Measurements from ENCODE around the gene KCTD5.
A peak's percentile ranks its signal among the peaks of the same experiment; 100 is the strongest.

The KCTD5 gene

DNA sequence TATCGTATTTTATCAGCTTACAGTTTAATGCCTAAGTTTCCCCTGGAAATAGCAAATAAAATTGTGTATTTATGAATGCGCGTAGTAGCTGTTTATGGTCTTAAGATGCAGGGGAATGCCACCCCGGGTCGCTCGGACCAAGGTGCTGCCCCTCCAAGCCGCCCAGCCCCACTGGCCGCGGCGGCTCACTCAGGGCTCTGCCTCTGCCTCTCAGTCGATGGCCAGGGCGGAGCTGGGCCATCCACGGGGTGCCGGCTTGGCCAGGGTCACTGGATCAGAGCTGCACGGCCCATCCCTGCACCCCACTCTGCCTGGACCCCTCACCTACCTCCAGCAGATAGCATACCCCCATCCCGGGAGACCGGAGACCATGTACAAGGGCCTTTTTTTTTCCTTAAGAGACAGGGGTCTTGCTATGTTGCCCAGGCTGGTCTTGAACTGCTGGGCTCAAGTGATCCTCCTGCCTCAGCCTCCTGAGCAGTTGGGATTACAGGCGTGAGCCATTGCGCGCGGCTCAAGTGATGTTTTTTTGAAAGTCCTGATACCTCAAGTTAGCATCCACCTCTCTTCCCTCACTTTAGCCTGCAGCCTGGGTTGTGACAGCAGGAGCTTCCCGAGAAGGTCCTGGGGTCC, 26.7 kb downstream of the KCTD5 start:
- no peak for DNase-seq

DNA sequence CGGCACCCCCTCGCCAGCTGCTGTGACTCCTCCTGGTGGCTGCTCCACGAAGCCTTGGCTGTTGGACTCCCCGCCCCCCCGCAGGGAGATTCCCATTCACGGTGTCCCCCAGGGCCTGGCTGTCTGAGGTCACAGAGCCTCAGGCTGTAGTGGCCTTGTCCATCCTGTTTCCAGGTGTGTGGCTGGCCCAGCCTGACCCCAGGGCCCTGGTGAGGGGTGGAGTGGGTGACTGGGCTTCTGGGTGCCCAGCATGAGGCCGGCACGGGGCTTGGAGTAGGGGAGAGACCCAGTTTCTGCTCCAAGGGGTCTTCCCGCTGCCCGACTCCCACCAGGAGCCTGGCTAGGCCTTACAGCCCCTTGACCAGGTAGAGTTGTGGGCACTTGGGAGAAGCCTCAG, 27.3 kb downstream of the KCTD5 start:
- no peak for DNase-seq

DNA sequence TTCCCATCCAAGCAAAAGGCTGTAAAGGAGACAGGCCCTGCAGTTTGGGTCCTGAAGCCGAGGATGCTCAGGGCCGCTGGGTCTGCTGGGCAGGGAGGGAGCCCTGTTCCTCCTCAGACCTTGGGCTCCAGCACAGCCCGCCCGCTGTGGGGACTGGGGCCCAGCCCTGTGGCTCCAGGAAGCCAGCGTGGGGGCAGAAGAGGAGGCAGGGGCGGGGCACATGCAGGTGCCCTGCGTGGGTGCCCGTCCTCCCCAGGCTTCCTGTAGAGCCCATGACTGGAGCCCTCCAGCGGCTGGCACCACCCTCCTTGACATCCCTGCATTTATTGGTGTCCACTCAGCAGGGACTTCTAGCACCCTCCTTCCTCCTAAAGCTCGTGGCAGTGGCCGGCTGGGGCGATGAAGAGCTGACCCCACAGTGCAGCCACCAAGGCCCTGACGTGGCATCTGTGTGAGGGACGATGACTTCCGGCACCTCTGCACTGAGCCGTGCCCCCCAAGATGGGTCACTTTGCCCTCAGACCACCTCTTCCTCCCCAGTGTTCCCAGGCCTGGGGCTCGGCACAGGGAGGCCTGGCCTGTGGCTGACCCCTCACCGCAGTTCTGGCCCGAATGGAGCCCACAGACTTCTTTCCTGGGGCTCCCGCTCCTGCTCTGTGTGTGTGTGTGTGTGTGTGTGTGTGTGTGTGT, 27.8 kb downstream of the KCTD5 start:
- DNase-seq = no peak

DNA sequence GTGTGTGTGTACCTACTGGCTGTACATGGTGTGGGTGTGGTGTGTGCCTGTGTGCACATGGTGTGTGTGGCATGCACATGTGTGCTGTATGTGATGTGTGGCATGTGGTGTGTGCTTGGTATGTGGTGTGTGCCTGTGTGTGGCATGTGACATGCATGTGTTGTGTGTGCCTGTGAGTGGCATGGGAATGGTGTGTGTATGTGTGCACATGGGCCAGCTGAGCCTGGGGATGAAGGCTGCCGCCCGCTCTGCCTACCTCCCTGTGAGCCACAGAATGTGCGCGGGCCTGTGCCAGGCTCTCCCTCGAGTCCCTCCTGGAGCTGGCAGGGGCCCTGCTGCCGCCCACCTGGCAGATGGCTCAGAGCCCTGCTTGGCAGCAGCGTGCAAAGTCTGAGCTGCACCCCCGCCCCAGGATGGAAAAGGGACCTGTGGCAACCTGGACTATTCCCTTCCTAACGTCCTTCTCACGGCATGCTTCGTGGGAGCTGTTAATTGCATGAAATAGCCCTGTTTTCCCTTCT, 28.4 kb downstream of the KCTD5 start:
- DNase-seq = no peak

DNA sequence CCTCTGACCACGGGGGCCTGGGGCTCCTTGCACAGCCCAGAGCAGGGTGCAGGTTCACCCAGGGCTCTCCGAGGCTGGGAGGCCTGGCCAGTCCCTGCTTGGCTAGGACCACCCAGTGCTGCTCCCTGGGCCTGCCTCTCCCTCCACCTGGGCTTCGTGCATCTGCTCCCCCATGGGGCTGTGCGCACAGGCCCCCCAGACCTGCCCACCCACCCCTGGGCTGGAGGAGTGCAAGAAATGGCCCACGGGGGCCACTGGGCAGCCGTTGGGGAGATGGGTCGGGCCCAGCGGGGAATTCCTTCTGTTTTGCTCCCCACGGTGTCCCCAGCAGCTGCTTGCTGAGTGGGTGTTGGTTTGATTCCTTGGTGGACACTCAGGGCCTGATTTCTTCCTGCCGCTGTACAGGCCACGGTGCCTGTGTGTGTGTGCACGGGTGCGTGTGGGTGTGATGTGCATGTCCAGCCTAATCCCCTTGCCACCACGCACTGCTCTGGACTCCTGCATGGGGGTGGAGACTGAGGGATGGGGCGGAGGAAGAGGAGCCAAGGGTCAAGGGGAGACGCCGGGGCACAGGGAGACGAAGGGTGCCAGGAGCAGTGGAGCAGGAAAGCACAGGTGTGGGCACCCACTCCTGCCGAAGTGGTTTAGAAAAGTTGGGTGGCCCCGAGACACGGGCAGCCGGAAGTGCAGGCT, 29.2 kb downstream of the KCTD5 start:
- DNase-seq = no peak

DNA sequence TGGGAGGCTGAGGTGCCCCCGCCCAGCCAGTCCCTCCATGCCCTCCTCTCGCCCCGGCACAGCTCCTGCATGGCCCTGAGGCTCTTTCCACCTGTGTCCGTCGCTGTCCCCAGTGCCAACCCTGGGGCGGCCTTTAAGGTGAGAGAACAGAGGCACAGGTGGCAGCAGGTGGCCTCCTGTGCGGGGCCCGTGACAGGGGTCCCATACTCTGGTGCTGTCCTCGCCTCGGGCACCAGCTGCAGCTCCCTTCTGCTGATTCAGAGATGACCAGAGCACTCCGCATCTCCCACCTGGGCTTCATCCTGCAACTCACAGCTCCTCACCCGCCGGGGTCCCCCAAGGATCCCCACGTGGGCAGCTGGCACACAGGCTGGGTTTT, 29.7 kb downstream of the KCTD5 start:
- no peak for DNase-seq

DNA sequence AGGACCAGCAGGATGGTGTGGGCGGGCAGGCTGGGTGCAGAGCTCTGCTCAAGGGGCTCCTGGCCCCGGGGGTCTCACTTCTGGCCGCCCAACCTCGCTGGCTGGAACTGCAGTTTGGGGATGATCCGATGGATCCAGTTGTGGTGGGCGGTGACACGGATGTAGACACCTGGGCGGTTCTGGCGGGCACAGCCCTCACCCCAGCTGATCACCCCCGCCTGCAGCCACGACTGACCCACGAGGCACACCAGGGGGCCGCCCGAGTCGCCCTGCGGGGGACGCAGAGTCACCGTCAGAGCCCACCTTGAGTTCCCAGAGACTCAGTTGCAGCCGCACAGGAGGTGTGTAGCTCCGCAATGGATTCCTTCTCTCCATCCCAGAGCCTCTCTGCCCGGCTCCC, 30.2 kb downstream of the KCTD5 start:
- DNase-seq = no peak

DNA sequence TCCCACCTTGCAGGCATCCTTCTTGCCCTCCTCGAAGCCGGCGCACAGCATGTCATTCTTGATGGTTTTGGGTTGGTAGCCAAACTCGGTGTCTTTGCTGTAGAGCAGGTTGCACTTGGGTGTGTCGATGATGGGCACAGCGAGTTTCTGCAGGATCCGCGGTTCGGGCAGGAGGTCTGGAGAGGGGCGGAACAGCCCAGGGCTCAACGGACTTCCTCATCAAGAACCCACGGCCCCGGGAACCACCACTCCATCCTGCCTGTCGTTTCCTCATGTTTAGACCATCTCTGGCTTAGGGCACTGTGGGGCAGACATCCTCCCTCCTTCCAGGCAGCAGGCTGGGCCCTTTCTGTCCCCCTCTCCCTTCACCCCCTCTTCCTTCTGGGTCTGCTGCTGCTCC, 31.2 kb downstream of the KCTD5 start:
- no peak for DNase-seq

DNA sequence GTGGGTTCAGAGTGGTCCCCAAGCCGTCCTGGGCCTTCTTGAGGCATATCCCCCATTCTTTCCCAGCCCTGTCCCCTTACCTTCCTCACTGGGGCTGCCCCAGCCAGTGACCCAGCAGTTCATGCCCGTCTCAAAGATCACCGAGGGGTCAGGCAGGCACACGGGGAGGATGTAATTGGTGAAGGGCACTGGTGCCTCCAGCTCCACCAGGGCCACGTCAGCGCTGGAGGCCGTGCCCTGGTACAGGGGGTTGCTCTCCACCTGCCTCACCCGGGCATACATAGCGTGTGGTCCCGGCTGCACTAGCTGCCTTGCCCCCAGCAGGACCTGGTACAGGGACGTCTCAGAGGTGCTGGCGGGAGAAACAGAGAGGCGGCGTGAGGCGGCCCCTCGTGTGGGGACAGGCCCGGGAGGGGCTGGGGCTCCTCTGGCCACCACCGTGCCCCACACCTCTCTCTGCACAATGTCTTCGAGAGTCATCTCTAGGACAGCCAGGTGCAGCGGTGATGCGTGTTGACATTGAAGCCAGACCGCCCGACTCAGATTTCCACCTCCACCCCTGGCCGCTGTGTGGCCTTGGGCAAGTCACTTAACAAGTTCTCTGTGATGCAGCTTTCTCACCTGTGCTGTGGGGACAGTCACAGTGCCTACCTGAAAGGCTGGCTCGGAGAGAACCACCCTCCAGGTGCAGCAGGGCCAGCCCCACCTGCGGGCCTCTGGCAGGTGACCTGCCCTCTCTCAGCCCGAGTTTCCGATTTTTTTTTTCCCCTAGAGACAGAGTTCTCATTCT, 31.9 kb downstream of the KCTD5 start:
- DNase-seq = no peak

DNA sequence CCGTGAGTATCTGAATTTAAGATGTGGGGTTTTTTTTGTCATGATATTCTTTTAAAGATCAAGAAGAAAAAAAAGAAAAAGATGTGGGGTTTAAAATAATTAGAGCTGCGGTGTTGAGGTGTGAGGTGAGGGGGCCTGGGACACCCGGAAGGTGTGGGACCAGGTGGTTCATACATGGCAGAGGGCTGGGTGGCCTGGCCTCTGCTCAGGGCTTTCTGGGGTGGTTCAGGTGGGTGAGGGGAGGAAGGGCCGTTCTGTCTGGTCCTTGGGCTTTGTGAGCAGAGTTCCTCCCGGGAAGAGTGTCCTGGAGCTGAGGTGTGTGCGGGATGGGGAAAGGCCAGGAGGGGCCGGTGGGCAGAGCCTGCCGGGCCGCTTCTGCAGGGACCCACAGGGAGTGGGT, 32.7 kb downstream of the KCTD5 start:
- DNase-seq = no peak

DNA sequence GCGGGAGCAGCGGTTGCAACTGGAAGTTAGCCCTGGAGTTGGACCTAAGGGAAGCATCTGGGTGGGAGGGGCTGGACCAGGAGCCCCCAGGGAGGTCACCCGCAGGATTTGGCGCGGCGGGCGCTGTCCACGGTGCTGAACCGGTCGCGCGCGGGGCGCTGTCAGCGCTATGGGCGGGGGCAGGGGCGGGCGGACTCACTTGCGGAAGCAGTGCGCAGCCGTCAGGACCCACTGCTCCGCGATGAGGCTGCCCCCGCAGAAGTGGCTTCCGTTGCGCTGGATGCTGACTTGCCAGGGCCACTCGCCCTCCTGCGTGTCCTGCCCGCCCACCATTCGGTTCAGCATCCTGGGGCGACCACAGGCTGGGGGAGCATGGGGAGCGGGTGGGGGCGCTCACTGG, 33.2 kb downstream of the KCTD5 start:
- peak; percentile 28 for DNase-seq

DNA sequence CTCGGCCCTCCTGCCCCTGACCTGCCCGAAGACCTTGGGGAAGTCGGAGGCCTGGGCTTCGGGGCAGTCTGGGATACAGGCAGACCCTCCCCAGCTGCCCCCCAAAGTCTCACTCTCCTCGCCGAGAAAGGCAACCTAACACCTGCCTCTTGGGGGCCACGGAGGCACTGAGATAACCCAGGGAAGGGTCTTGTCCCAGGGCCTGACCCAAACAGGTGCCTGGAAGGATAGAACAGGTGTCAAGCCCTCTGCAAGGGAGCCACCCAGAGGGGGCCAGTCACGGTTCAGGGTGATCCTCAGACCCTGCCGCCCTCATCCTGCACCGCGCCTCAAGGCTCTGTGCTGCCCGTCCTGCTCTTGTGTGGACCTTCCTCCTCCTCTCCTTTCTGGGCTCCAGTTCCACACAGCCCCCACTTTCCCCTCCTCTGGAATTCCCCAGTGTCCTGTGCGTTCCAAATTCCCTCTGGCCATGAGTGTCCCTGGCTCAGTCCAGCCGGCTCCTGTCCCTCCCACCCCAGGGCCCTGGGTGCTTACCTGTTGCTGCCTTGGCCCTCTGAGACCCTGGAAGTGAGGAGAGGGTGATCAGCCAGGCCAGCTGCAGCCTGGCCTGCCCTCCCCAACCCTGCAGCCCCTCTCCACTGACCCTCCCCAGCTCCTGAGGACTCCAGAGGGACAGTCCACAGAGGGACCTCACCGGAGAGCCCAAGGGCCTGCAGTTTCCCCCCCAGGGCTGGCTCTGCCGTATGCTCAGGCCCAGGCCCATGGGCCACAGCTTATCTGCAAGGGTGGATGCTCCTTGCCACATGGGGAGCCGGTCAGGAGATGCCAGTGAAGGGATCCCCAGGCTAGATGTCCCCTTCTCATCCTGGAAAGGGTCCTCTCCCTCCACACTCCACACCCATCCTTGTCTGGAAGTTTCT, 33.9 kb downstream of the KCTD5 start:
- DNase-seq = no peak

DNA sequence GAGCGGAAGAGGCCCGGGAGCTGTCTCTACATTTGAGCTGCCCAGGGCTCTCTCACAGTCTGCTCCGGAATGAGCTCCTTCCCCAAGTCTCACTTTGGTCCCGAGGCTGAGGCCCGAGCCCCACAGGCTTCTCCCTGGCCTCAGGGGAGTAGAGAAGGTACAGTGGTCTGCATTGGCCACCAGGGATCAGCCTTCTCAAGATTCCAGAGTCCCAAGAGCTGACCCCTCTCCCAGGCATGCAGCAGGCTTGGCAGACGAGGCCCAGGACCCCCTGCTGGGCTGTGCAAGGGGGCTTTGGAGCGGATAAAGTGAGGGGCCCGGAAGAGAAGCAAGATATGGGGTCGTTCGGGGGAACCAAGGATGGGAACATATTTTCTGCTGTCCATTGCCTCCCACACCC, 34.6 kb downstream of the KCTD5 start:
- no peak for DNase-seq

DNA sequence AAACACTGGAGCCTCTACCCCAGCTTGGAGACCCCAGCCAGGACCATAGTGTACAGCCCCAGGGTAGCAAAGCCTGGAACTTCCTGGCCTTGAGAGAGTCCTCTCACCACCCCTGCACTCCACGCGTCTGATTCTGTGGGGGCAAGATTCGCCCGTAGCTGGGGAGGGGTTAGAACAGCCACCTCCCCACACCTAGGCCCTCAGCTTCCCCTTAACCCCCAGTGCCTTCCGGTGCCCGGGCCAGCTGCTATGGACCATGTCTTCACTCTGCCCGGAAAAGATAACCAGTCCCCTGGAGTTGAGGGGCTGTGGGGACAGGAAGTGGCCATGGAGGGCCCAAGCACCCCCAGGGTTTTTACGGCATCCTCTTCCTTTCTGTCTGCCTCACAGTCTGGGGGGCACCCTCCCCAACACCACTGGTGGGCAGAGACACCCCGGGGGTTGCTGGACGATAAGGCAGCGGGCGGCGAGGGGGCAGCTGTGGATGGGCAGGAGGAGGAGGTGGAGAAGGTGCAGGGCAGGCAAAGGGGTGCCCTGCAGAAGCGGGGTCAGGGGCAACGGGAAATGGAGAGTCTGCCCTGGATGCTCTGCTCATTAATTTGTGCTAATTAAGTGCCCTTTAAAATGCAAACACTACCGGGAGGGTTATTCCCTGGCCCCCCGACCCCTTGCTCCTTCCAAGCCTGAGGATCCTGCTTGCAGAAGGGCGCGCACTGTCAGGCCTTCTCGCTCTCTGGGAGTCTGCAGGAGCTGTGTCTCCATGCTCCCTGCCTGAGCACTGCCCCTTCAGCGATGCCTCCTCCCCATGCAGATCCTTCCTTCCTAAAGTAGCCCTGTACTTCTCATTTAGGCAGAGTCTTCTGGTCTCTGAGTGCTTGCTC, 35.3 kb downstream of the KCTD5 start:
- no peak for DNase-seq

DNA sequence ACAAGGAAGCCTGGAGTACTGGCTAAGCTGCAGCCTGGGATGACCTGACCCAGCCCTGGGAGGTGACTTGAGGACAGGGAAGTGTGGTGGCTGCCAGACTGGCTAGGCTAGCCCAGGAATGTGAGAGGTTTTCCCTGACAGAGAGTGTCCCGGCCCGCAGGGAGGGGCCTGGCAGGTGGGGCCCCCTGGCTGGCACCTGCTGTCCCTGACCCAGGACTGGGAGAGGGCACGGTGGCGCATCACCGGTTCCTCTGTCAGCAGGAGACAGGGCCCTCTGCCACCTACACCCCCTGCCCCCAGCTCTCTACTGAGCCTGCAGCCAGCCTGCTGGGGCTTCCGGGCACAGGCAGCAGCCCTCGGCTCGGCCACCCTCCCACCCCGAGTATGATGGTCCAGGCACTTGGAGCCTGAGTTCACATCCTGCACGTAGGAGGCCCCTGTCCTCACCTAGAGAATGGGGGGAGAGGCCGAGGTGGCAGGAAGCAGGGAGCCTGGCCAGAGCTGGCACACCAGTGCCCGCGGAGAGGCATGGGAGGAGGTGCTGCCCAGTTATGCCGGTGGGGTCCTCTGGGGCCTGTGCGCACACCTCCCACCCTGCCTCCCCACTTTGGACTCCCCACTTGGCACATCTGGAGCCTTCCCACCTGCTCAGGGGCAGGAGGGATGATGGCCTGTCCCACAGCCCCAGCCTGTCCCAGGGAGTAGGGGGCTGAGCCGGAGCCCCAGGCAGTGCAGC, 37.2 kb downstream of the KCTD5 start:
- no peak for DNase-seq

DNA sequence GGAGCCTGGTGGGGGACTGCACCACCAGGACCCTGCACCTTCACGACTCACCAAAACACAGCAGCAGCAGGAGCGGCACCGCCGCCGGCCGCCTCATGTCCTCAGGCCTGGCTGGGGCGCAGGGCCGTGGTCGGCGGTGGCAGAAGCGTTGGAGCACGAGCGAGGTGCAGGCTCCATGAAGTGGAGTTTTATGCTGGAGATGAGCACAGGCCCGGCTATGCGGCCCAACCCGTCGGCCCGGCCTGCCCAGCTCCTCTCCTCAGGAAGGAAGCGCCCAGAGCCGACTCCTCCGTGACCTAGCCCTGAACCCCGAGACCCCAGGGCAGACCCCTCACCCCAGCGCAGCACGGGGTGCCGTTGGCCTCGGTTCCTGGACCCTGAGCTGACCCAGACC, 37.7 kb downstream of the KCTD5 start, which contains the start of gene PRSS27:
Gene PRSS27, minus strand, starts transcription at position 161 of the 394 bp plus-strand sequence. Its CDS starts 64 bp downstream, at position 97.
- DNase-seq = peak; percentile 17

DNA sequence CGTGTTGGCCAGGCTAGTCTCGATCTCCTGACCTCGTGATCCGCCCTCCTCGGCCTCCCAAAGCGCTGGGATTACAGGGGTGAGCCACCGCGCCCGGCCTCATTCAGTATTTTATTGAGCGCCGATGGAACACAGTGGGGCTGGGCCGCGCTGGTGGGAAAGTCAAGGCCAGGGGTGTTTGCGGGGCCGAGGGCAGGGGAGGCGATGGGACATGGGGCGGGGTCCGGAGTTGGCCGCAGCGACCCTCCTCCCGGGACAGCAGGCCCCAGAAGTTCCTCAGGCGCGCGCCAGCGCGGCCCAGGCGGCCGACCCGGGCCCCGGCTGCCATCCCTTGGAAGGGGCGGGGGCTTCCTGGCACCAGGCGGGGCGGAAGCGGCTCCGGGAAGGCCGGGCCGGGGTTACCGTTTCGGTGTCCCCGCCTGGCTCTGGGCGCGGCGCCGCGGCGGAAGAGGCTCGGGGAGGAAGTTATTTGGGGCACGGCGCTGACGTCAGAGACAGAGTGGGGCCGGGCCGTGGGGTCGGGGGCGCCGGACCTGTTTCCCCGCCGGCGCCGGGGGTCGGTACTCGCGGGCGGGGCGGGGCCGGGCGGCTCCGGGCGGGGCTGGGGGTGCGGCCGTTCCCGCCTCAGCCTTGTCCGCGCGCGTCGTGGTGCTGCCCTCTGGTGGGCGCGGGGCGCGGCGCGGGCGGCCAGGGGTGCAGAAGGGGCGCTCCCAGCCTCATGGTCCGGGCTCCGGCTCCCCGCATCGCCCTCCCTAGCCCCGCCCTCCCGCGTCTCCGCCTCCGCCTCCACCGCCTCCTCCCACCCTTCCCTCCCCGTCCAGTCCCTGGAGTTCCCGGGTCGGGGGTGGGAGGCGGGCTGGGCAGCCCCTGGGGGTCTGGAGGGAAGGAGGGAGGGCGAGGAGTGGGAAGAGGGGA, 38.7 kb downstream of the KCTD5 start:
- peak; percentile 78 for DNase-seq

DNA sequence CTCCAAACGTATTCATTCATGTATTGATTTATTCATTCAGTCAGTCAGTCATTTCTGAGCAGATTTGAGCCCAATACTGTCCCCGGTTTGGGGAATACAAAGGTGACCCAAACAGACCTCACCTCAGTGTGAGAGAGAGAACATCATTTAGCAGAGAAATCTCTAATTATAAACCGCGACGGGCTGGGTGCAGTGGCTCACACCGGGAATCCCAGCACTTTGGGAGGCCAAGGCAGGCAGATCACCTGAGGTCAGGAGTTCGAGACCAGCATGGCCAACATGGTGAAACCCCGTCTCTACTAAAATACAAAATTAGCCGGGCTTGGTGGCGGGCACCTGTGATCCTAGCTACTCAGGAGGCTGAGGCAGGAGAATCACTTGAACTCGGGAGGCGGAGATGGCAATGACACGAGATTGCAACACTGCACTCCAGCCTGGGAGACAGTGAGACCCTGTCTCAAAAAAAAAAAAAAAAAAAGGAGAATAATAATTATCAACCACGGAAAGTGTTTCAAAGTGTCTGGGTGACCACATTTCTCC, 39.4 kb downstream of the KCTD5 start:
- peak; percentile 21 for DNase-seq
